DMS53 (cell line): ENCODE results near the gene CHI3L1.

Experiments
- DNase-seq: peaks from one replicate; lab custom pipeline; 2025; lab: John Stamatoyannopoulos, UW

Gene CHI3L1

DNA sequence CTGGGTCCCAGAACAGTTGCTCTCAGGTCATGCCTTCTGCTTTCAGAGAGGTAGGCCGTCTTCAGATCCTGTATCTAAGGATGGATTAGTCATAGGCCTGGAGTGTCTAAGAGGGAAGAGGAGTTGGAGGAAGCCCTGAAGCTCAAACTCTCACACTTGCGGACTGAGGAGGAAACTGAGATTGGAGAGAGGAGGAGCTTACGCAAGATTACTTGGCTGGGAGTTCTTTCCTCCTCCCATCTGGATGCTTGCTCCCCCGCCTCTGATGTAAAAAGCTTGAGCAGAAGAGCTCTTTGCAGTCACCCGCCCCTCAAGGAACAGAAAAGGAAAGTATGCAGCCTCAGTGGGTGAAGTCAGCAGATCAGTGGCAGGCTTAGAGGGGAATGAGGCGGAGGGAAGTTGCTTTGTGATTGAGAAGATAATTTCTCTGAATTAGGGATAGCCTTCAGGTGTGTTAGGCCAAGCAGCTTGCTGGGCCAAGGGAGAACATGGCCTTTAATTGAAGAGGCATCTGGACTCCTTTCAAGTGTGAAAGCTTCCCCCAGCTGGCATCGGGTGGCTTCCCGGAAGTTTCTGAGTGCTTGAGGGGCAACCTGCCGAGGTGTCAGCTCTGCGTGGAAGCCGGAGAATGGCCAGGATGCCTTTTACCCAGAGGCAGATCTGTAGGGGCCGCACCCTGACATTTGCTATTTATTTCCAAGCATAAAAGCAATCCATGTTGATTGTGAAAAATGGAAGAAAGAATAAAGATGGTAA is 52.4 kb downstream of the CHI3L1 start:
- no peak for DNase-seq

DNA sequence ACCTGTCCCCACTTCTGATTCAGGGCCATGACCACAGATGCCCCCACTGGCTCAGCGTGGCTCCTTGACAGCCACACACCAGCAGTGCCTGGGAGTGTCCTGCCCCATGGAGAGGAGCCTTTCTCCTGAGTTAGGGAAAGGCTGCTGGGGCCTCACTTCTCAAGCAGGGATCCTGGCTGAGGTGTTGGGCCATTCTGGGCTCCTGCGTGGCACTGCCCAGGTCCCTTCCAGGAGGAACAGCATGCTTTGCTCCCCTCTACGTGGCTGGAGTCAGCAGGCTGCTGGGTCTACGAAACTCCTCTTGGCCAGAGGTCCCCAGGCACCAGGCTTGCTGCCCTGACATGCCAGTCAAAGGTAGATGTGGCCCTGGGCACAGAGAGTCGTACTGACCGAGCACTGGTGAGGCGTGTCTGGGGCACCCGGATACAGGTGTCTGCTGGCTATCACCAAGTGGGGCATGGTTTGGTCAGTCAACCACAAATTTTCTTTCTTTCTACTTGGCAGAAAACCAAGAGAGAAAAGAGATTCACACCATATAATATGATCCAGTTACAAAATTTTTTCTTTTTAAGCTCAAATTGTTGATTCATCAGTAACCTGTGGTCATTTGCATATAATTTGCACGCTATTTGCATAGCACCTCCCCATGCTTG is 54.8 kb downstream of the CHI3L1 start:
- no peak for DNase-seq

DNA sequence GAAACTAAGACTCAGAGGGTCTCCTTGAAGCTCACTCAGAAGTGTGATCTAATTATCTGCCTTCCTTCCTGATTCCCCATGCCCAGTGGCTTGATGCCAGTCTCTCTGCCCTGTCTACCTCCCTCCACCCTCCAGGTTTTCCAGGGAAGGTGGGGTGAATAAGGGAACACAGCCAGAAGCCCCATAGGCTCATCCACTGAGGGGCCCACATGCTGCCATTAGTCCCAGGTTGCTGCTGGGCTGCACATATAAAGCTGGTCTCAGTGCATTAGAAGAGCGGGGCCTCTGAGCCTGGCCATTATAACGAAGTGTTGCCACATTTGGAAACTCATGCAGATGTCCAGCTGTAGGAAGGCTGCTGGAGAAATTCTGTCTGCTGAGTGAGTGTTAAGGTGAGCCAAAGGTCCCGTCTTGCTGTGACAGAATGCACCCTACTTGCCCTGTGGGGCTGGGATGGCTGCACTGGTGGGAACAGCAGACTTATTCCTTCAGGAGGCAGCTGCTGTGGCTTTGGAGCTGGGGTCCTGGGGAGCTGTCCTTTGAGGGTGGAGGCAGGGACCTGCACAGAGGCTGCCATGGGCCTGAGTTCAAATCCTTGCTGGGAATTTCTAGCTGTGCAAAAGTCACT is 56.0 kb downstream of the CHI3L1 start:
- no peak for DNase-seq

DNA sequence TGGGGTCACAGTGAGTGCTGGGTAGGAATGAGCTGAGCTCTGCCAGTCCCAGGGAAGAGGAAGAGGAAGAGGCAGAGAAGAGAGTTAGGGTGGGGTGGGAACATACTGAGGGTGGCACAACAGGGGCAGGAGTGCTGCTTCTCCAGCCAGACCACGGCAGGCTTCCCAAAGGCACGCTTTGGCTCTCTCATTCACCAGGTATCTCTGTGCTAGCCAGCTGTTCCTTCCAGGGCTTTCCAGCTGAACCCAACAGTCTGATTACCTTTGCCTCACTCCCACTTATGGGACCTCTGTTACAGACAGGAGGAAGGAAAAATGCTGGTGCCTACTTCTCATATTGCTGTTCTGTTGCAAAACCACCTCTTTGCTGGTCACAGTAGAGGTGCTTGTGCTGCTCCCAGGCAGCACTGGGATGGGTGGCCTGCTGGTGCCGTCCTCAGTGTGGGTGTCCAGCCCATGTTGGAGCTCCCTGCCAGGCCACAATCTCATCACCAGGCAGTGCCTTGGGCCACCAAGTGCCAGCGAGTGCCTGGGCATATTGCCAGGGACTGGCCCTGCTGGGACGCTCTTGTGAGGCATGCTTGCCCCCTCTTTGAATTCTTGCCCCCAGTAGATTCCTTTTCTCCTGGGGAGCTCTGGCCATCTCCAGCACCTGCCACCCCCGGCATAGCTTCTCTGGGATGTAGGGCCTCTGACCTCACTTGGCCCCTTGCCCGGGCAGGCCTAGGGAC is 56.8 kb downstream of the CHI3L1 start:
- peak; percentile 42 for DNase-seq
